ENCODE results near the gene UBR4. TPM values are rescaled to one million over a fixed set of nuclear protein-coding genes. Genes with fewer than 3 reads are reported as not detected.

Gene UBR4
- total and polyA plus RNA-seq, 2 of the 8 experiments (the other 6 are each of a cell fraction or from before 2014, with no cell fraction given), result 139 to 152 TPM

DNA sequence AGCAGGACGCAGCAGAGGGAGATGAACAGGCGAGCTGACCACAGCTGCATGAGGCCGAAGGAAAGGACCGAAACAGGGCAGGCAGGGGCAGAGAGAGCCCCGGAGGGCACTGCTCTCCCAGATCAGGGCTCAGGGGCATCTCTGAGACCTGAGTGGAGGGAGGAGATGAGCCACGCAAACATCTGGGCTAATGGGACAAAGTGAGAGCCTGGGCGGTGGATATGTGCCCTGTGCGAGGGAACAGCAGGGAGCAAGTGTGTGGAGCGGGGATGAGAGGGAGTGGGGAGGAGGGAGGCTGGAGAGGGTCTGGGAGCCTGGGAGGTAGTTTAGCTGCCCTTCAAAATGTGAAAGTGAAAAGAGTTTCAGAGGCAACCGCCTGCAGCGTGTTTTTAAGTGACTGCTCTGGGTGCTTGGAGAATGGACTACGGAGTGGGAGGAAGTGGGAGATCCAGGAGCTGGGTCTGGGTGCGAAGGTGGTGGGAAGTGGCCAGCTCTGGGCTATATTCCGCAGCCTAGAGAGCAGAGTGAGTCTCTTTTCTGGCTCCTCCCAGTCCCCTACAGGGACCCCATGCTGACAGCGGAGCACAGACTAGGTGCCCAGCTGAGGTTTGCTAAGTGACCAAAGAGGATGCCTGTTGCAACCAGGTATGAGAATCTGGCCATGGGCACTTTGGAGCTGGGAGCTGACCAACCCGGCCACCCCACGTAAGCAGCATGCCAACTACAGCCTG, 139.0 kb downstream of the UBR4 start:
- Histone ChIP-seq H3K27me3 (replicated peaks in 1 of 4; ENCODE audit: control insufficient read depth in 3 of 4, extremely low read depth in 1 of 4, insufficient read depth in 3 of 4, low read length in 3 of 4) (no peaks in the 10 kb centered on the region), H4K91ac (replicated peaks; ENCODE audit: insufficient read length, low read length) (no peak overlapping the region), H3K4ac (replicated peaks; ENCODE audit: insufficient read length, low read depth, low read length) (no peak overlapping the region), H3K4me3 (ENCODE audit: extremely low read depth in 1 of 4, insufficient read depth in 2 of 4, low read depth in 3 of 4, low read length in 4 of 4) (no peak overlapping the region), H3K9ac (replicated peaks in 1 of 4; ENCODE audit: extremely low read depth in 1 of 4, low read depth in 3 of 4, low read length in 3 of 4) (no peak overlapping the region), H3K56ac (replicated peaks; ENCODE audit: insufficient read length, low read depth, low read length) (no peak overlapping the region), H2BK20ac (ENCODE audit: low read length) (no peak overlapping the region), H3K14ac (ENCODE audit: insufficient read length) (no peak overlapping the region), H3K79me2 (ENCODE audit: control insufficient read depth in 1 of 2, insufficient read depth in 2 of 2, low read length in 2 of 2) (no peaks in the 10 kb centered on the region), H3K18ac (ENCODE audit: extremely low read depth, low read length) (no peak overlapping the region), H3K79me1 (ENCODE audit: low read depth, low read length) (no peaks in the 10 kb centered on the region), H2BK120ac (replicated peaks; ENCODE audit: low read depth, low read length) (no peak overlapping the region), H2AFZ (ENCODE audit: low read length) (no peak overlapping the region), H3K9me3 (ENCODE audit: insufficient read depth in 2 of 2, low read depth in 1 of 2, low read length in 1 of 2) (no peaks in the 10 kb centered on the region), H3K4me1 (replicated peaks in 1 of 4; ENCODE audit: control insufficient read depth in 3 of 4, insufficient read depth in 4 of 4, low read length in 3 of 4) (peaks cover 0 to 12% (median 5%) of the 10 kb centered on the region in 4 experiments; a peak in 5 of 7 replicates), H2BK5ac (ENCODE audit: low read depth, low read length) (no peak overlapping the region), H3K4me2 (ENCODE audit: insufficient read depth in 1 of 2, low read depth in 2 of 2, low read length in 2 of 2) (no peak overlapping the region), H3K23me2 (ENCODE audit: low read depth, low read length) (no peaks in the 10 kb centered on the region), H3K27ac (ENCODE audit: low read depth, low read length) (no peak overlapping the region), H3K36me3 (ENCODE audit: control insufficient read depth in 2 of 4, insufficient read depth in 4 of 4, low read length in 3 of 4) (peaks cover 12 to 32% (median 29%) of the 10 kb centered on the region in 4 experiments), H4K20me1 (replicated peaks in 1 of 2; ENCODE audit: control insufficient read depth in 1 of 2, insufficient read depth in 2 of 2, low read length in 2 of 2) (peaks cover 0 to 3% of the 10 kb centered on the region in 2 experiments), H2BK12ac (ENCODE audit: low read depth, low read length) (no peak overlapping the region), H4K5ac (ENCODE audit: insufficient read length, low read depth, low read length) (no peak overlapping the region), H2BK15ac (ENCODE audit: low read length) (no peak overlapping the region), H4K8ac (ENCODE audit: extremely low read depth, insufficient read depth, low read length) (no peak overlapping the region), H2AK5ac (ENCODE audit: low read depth, low read length) (no peak overlapping the region; the same call in 1 of the 2 replicates), H3K23ac (ENCODE audit: insufficient read length) (no peak overlapping the region)
- no peak for DNase-seq (ENCODE audit: low read depth in 1 of 2, low spot score in 2 of 2)
- ChIA-PET CTCF (ENCODE audit: partially characterized antibody) (interaction anchor here (1.0 to 8.6 kb wide), 18 partner anchors 9 to 196 kb away, joined by 3 to 59 read pairs (median 4); no protein-coding TSS in a partner anchor), POLR2A (ENCODE audit: partially characterized antibody) (interaction anchor here (0.6 to 2.7 kb wide), 5 partner anchors 28 to 151 kb away, joined by 3 to 7 read pairs (median 4); no protein-coding TSS in a partner anchor)
- no peak for TF ChIP-seq SP4 (IDR thresholded peaks at IDR 0.05; ENCODE audit: low read length)
- 78% methylated on average over 17 of the region's 17 CpGs; no CpG with 5 or more reads in 1 of the 2 experiments for WGBS, 2 experiments (ENCODE audit: extremely low coverage in 1 of 2, insufficient coverage in 1 of 2, insufficient read length in 1 of 2, insufficient replicate concordance in 2 of 2, low coverage in 1 of 2, low lambda C conversion rate in 2 of 2, missing lambda C conversion rate in 1 of 2)
- no peak for FAIRE-seq
